ENCODE data around the gene TMEM178B. TPM values are rescaled to one million over a fixed set of nuclear protein-coding genes. Genes with fewer than 3 reads are reported as not detected.

Gene TMEM178B
- total and polyA plus RNA-seq, 9 of the 15 experiments (the other 6 are each of a cell fraction or from before 2014, with no cell fraction given), result under 0.01 to 0.03 (median 0.01) TPM; not detected in 5

- TF ChIP-seq E4F1 (CRISPR knock-in tag; IDR thresholded peaks at IDR 0.05; ENCODE audit: borderline replicate concordance) (no peak), SNAPC5 (CRISPR knock-in tag; IDR thresholded peaks at IDR 0.05) (no peak)
These were observed 282.3 kb downstream of the TMEM178B start (continued) for GRCh38 chr7:141356161-141356560.

- no peaks in the 10 kb centered on the region for H3K36me3 ChIP-seq (ENCODE audit: control insufficient read depth, insufficient read depth, low read length)
- ChIA-PET POLR2A (interaction anchor here (1.2 kb wide), 1 partner anchor 16 kb away, joined by 3 read pairs; no protein-coding TSS in a partner anchor), CTCF (ENCODE audit: low intra/inter-chr PET ratio) (interaction anchor here (0.6 kb wide), 1 partner anchor 92 kb away, joined by 3 read pairs; no protein-coding TSS in a partner anchor)
- intact Hi-C loops (cut with micrococcal nuclease) (no loop called here), in situ Hi-C loops (cut with MboI) (no loop called here)
- H4K20me1 ChIP-seq (replicated peaks; ENCODE audit: control insufficient read depth, insufficient read depth, low read length), result no peaks in the 10 kb centered on the region
- no peak overlapping the region for H2AFZ ChIP-seq (ENCODE audit: low read depth, low read length)
- no peaks in the 10 kb centered on the region for H3K9me1 ChIP-seq (ENCODE audit: control insufficient read depth, insufficient read depth, low read length)
- no peaks in the 10 kb centered on the region for H3K79me2 ChIP-seq (ENCODE audit: control insufficient read depth, insufficient read depth, low read length)
- no peak for FAIRE-seq
- no peak overlapping the region for H3K9ac ChIP-seq (ENCODE audit: insufficient read depth in 1 of 2, low read depth in 2 of 2, low read length in 2 of 2)
- ATAC-seq, result no peak
- no peak for DNase-seq (ENCODE audit: extremely low read depth in 1 of 4, low spot score in 3 of 4)
- WGBS (ENCODE audit: insufficient coverage, low coverage, missing lambda C conversion rate), result 0% methylated on average over 1 of the region's 1 CpG
- H3K4me1 ChIP-seq (replicated peaks in 1 of 2; ENCODE audit: control insufficient read depth in 2 of 2, insufficient read depth in 2 of 2, low read length in 2 of 2), result no peaks in the 10 kb centered on the region
- H3K4me2 ChIP-seq (ENCODE audit: insufficient read depth, low read length), result no peak overlapping the region
- H3K27me3 ChIP-seq (ENCODE audit: control insufficient read depth in 2 of 2, insufficient read depth in 2 of 2, low read length in 2 of 2), result peaks cover 2 to 5% of the 10 kb centered on the region in 2 experiments; a peak in 2 of 5 replicates
- no peak overlapping the region for H3K4me3 ChIP-seq
- H3K27ac ChIP-seq (ENCODE audit: extremely low read depth, low read depth, low read length), result no peak overlapping the region
- no TSS peak for BruUV-seq (replicated peaks)
- no peaks in the 10 kb centered on the region for H3K9me3 ChIP-seq (replicated peaks; ENCODE audit: control insufficient read depth, insufficient read depth, low read depth, low read length)
- TF ChIP-seq ZKSCAN8 (CRISPR knock-in tag; IDR thresholded peaks at IDR 0.05) (no peak), NCOA4 (IDR thresholded peaks at IDR 0.05; ENCODE audit: partially characterized antibody) (no peak), CBFB (CRISPR knock-in tag; IDR thresholded peaks at IDR 0.05) (no peak), GABPA (tag; conservative IDR thresholded peaks at IDR 0.05; ENCODE audit: low read depth) (no peak), ETS1 (conservative IDR thresholded peaks at IDR 0.05; ENCODE audit: control insufficient read depth, low read depth, low read length) (no peak), CHD4 (IDR thresholded peaks at IDR 0.05; ENCODE audit: insufficient read depth, insufficient replicate concordance, low read depth, low read length, poor library complexity, severe bottlenecking) (no peak), POLR2A (conservative IDR thresholded peaks at IDR 0.05) (no peak), MECOM (CRISPR knock-in tag; IDR thresholded peaks at IDR 0.05) (no peak), THRAP3 (IDR thresholded peaks at IDR 0.05; ENCODE audit: borderline replicate concordance) (no peak), CHD2 (IDR thresholded peaks at IDR 0.05; ENCODE audit: low read depth, low read length) (no peak), ZNF277 (CRISPR knock-in tag; IDR thresholded peaks at IDR 0.05; ENCODE audit: borderline replicate concordance) (no peak)
These were observed 284.5 kb downstream of the TMEM178B start for GRCh38 chr7:141358386-141358785.
